Measurements from ENCODE around the gene BABAM1.

BABAM1 gene

GRCh38 chr19:17321655-17322489 lies 54.6 kb downstream of the BABAM1 start:
- no peak for DNase-seq (ENCODE audit: low read depth in 2 of 2)

DNA sequence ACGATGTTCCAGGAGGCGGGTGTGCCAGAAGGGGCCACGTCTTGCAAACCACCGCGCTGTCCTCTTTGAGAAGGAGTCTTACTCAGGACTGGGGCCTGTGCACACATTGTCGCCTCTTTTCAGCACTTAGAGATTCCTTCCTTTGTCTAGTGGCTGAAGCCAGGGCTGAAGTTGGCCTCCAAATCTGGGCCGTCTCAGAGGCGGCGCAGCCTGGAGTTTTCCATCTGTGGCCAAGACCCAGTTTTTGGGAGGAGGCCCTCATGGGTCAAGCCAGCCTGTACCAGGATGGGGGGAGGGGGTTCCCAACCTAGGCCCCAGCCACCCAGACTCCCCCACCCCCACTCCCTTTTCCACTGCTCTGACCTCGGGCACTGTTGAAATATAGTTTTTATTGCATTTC lies 55.6 kb downstream of the BABAM1 start:
- DNase-seq (ENCODE audit: low read depth in 2 of 2) = no peak

DNA sequence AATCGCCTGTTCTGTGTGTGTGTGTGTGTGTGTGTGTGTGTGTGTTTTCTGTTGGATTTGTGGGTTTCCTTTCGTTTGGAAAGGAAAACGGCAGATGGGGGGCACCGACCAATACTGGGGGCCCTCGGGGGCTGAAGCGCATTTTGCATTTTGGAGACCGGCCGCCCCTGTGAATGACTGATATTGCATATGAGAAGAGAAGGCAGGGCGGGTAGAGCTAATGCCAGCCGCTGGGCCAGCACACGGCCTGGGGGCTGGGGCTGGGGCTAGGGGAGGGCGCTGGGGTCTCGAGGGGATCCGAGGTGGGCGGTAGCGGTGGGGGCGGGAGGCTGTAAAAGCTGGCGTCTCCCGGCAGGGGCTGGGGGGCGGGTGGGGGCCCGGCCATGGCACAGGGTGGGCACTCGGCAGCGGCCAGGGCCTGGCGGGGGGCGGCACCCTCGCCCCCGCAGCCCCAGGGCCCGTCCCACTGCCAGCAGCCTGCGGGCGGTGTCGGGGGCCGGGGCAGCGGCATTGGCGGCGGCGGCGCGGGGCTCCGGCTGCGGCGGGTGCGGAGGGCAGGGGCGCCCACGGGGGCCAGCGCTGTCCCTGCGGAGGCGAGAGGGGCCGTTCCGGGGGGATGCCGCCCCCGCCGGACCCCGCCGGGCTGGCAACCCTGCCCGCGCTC lies 56.2 kb downstream of the BABAM1 start:
- DNase-seq (ENCODE audit: low read depth in 2 of 2) = no peak

- no peak for DNase-seq (ENCODE audit: low read depth in 2 of 2)
Measured at GRCh38 chr19:17323964-17324332, 56.7 kb downstream of the BABAM1 start.

- no peak for DNase-seq (ENCODE audit: low read depth in 2 of 2)
Measured at GRCh38 chr19:17324357-17325114, 57.3 kb downstream of the BABAM1 start.

- DNase-seq (ENCODE audit: low read depth in 2 of 2) = no peak
Measured at GRCh38 chr19:17325133-17325532, 57.9 kb downstream of the BABAM1 start.

- no peak for DNase-seq (ENCODE audit: low read depth in 2 of 2)
Measured at GRCh38 chr19:17325881-17326594, 58.8 kb downstream of the BABAM1 start.

DNA sequence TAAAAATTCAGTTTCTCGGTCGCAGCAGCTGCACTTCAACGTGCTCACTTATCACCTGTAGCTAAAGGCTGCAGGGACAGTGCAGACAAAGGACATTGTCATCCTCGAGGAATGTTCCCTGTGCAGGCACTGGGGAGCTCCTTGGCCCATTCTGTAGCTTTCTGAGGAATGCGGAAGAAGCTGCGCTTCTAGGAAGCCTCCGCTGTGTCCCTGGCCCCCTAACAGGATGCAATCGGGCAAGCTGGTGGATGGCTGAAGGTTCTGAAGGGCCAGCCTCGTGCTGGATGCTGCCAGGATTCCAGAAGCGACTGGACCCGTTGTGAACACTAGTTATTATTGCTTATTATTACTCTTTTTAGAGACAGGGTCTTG lies 59.3 kb downstream of the BABAM1 start:
- no peak for DNase-seq (ENCODE audit: low read depth in 2 of 2)

- DNase-seq (ENCODE audit: low read depth in 2 of 2) = no peak
Measured at GRCh38 chr19:17327068-17327653, 59.9 kb downstream of the BABAM1 start.

DNA sequence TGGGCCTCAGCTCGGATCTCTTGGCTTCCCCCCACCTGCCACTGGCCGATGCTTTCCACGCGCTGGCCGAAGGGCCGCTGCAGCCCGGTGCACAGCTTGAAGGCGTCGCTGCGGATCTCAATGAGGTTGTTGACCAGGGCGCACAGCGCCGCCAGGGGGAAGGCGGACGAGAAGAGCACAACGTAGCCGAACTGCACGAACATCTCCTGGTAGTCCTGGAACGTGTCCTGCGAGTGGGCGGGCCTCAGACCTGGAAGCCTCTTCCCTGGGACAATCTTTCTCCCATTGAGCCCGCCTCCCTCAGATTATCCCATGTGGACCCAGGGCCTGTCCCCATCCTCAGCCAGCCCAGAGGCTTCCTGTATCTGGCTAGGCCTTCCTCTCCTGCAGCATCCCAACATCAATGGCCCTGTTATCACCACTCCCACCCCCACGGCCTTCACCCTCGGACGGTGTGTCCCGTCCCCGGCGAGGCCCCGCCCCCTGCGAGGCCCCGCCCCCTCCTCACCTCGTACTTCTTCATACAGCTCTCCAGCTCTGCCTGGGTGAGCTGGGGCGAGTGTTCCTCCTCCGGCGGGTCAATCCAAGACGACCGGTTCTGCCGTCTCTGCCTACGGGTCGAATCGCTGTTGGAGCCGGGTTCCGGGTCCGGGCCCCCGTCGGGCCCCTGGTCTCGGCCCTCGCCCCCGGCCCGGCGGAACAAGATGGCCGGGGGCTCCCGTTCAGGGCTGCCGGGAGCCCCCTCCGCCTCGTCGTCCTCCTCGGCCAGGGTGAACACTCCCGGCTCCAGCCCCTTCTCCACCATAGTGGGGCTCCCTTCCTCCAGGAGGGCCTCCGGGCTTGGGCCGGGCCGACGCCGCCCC lies 60.6 kb downstream of the BABAM1 start:
- DNase-seq (ENCODE audit: low read depth in 2 of 2) = no peak
